HepG2 (cell line): ENCODE measurements around the gene ZNF700. TPM values are rescaled to one million over a fixed set of nuclear protein-coding genes. Genes with fewer than 3 reads are reported as not detected.

ENCODE experiments used
- FOXM1 ChIP-seq: sonication (generic); formaldehyde crosslinking; IDR thresholded peaks from 2 replicates; pipeline ENCODE4 v1.5.0; 2020; ENCODE audit warnings: missing genetic modification reagents
- KAT2B ChIP-seq: fragments of 150-350 bp; IDR thresholded peaks from 2 replicates; pipeline ENCODE4 v1.6.1; 2014; ENCODE audit warnings: low read depth, low read length, borderline replicate concordance
- PLRG1 ChIP-seq: fragments of 450-650 bp; conservative IDR thresholded peaks from 2 replicates; pipeline ENCODE4 v1.6.1; 2016
- SRSF4 ChIP-seq: fragments of 200-400 bp; formaldehyde crosslinking; IDR thresholded peaks from one replicate; pipeline ENCODE4 v1.6.1; 2018; ENCODE audit warnings: mild to moderate bottlenecking, low read depth, low read length, moderate library complexity; ENCODE audit not compliant: poor library complexity, severe bottlenecking
- TRAFD1 ChIP-seq: sonication (generic); formaldehyde crosslinking; IDR thresholded peaks from 2 replicates; pipeline ENCODE4 v1.5.1; 2020; ENCODE audit warnings: missing genetic modification reagents, mild to moderate bottlenecking, borderline replicate concordance
- U2AF1 ChIP-seq: fragments of 200-400 bp; formaldehyde crosslinking; optimal IDR thresholded peaks from 2 replicates; pipeline ENCODE3; 2017; ENCODE audit warnings: mild to moderate bottlenecking, low read depth, low read length
- ZNF160 ChIP-seq: sonication (generic); formaldehyde crosslinking; IDR thresholded peaks from 2 replicates; pipeline ENCODE4 v1.8.0; 2022; ENCODE audit warnings: mild to moderate bottlenecking, inconsistent platforms, missing genetic modification reagents
- ZNF282 ChIP-seq: fragments of 450-650 bp; IDR thresholded peaks from 2 replicates; pipeline ENCODE4 v1.6.1; 2018; ENCODE audit not compliant: partially characterized antibody
- ZNF292 ChIP-seq: sonication (generic); formaldehyde crosslinking; IDR thresholded peaks from 2 replicates; pipeline ENCODE4 v1.8.1; 2022; ENCODE audit warnings: mild to moderate bottlenecking, low read depth, missing genetic modification reagents, borderline replicate concordance
- ZNF296 ChIP-seq: sonication (generic); formaldehyde crosslinking; conservative IDR thresholded peaks from 2 replicates; pipeline ENCODE4 v1.5.0; 2020; ENCODE audit warnings: mild to moderate bottlenecking, missing genetic modification reagents
- ZNF570 ChIP-seq: sonication (generic); formaldehyde crosslinking; IDR thresholded peaks from 2 replicates; pipeline ENCODE4 v1.4.0; 2020; ENCODE audit warnings: mild to moderate bottlenecking, missing genetic modification reagents, borderline replicate concordance
- polyA plus RNA-seq, 8 experiments: library from polyadenylated mRNA; depleted of rRNA in 3 of 8; stranded (reverse) in 7 of 8; unstranded in 1 of 8; fragments of >200 nt; fragmentation: Illumina TruSeq in 4 of 8; extraction: Trizol in 4 of 8; gene quantifications; 2 replicates each; pipeline versions ENCODE4 v1.2.1 to v1.2.3, GENCODE V29; 2011 to 2016; ENCODE audit warnings: low read depth in 4 of 8, missing spikeins in 1 of 8, mixed read lengths in 1 of 8; ENCODE audit not compliant: insufficient read depth in 1 of 8
- total RNA-seq, 5 experiments: library from RNA; depleted of rRNA; stranded (reverse); fragments of >200 nt; fragmentation: Illumina TruSeq; extraction: Trizol; gene quantifications; 2 replicates each; pipeline ENCODE4 v1.2.3, GENCODE V29; 2016; ENCODE audit warnings: low read depth in 1 of 5
- TF ChIP-seq, protein P1 (sequence below): sonication (generic); formaldehyde crosslinking; IDR thresholded peaks from 2 replicates; pipeline ENCODE4 v1.4.0; 2020; ENCODE audit warnings: missing genetic modification reagents, mild to moderate bottlenecking, borderline replicate concordance
- TF ChIP-seq, protein P2 (sequence below): sonication (generic); formaldehyde crosslinking; IDR thresholded peaks from 2 replicates; pipeline ENCODE4 v1.5.0; 2020; ENCODE audit warnings: mild to moderate bottlenecking, missing genetic modification reagents
- TF ChIP-seq, protein P3 (sequence below): sonication (generic); formaldehyde crosslinking; IDR thresholded peaks from 2 replicates; pipeline ENCODE4 v1.4.0; 2020; ENCODE audit warnings: missing genetic modification reagents

Gene ZNF700
- total and polyA plus RNA-seq, 2 of the 13 experiments (the other 11 are each of a cell fraction or from before 2014, with no cell fraction given): 6.0 to 12.8 TPM

DNA sequence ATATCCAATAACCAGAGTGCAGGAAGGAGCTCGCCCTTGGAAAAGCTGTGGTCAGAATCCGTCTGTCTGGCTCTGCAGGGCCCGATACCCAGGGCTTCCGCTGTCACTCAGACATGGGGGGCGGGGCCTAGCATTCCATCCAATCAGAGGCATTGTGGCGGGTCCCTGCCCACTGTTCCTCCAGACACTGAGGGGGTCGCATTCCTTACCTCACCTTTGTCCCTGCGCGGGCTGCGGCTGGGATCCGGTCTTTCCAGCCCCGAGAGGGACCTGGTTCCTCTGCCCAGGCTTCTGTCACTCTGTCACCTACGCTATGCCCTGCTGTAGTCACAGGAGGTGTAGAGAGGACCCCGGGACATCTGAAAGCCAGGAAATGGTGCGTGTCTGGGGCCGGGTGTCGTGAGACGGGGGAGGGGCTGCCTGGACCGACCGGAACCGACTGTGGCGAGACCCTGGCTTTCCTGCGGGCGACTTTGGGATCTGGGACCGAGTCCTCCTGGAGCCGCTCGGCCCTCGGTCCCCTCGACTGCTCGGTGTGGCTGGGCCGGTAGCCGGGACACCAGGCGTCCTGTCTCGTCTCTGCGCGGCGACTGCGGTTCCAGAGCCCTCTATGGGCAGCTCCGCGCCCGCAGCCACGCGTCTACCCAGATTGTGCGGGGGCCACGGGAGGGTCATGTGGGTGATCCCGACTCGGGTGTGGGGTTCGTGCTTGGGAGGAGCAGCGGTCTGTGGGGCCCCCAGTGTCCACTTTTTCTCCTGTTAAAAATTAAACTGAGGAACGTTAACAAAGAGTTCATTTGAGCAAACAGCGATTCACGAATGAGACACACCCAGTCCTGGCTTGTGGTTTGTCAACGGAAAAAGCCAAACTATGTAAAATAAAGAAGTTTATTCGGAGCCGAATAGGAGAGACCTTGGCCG, 37.0 kb upstream of the ZNF700 start, which contains the start of gene ZNF69 (continued):
- TF ChIP-seq ZNF292 (CRISPR knock-in tag) (peak; percentile 84; the same call in 1 of the 2 replicates), FOXM1 (CRISPR knock-in tag) (no peak), KAT2B (no peak), ZNF296 (CRISPR knock-in tag) (no peak), ZNF160 (CRISPR knock-in tag) (no peak), U2AF1 (peak; percentile 45), ZNF282 (no peak), SRSF4 (no peak), PLRG1 (no peak), ZNF570 (no peak), TRAFD1 (CRISPR knock-in tag) (peak; percentile 88)
- TF ChIP-seq, protein P1, sequence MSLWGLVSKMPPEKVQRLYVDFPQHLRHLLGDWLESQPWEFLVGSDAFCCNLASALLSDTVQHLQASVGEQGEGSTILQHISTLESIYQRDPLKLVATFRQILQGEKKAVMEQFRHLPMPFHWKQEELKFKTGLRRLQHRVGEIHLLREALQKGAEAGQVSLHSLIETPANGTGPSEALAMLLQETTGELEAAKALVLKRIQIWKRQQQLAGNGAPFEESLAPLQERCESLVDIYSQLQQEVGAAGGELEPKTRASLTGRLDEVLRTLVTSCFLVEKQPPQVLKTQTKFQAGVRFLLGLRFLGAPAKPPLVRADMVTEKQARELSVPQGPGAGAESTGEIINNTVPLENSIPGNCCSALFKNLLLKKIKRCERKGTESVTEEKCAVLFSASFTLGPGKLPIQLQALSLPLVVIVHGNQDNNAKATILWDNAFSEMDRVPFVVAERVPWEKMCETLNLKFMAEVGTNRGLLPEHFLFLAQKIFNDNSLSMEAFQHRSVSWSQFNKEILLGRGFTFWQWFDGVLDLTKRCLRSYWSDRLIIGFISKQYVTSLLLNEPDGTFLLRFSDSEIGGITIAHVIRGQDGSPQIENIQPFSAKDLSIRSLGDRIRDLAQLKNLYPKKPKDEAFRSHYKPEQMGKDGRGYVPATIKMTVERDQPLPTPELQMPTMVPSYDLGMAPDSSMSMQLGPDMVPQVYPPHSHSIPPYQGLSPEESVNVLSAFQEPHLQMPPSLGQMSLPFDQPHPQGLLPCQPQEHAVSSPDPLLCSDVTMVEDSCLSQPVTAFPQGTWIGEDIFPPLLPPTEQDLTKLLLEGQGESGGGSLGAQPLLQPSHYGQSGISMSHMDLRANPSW: peak; percentile 93; the same call in 1 of the 2 replicates
- TF ChIP-seq, protein P2, sequence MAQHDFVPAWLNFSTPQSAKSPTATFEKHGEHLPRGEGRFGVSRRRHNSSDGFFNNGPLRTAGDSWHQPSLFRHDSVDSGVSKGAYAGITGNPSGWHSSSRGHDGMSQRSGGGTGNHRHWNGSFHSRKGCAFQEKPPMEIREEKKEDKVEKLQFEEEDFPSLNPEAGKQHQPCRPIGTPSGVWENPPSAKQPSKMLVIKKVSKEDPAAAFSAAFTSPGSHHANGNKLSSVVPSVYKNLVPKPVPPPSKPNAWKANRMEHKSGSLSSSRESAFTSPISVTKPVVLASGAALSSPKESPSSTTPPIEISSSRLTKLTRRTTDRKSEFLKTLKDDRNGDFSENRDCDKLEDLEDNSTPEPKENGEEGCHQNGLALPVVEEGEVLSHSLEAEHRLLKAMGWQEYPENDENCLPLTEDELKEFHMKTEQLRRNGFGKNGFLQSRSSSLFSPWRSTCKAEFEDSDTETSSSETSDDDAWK (CRISPR knock-in tag): no peak
- TF ChIP-seq, protein P3, sequence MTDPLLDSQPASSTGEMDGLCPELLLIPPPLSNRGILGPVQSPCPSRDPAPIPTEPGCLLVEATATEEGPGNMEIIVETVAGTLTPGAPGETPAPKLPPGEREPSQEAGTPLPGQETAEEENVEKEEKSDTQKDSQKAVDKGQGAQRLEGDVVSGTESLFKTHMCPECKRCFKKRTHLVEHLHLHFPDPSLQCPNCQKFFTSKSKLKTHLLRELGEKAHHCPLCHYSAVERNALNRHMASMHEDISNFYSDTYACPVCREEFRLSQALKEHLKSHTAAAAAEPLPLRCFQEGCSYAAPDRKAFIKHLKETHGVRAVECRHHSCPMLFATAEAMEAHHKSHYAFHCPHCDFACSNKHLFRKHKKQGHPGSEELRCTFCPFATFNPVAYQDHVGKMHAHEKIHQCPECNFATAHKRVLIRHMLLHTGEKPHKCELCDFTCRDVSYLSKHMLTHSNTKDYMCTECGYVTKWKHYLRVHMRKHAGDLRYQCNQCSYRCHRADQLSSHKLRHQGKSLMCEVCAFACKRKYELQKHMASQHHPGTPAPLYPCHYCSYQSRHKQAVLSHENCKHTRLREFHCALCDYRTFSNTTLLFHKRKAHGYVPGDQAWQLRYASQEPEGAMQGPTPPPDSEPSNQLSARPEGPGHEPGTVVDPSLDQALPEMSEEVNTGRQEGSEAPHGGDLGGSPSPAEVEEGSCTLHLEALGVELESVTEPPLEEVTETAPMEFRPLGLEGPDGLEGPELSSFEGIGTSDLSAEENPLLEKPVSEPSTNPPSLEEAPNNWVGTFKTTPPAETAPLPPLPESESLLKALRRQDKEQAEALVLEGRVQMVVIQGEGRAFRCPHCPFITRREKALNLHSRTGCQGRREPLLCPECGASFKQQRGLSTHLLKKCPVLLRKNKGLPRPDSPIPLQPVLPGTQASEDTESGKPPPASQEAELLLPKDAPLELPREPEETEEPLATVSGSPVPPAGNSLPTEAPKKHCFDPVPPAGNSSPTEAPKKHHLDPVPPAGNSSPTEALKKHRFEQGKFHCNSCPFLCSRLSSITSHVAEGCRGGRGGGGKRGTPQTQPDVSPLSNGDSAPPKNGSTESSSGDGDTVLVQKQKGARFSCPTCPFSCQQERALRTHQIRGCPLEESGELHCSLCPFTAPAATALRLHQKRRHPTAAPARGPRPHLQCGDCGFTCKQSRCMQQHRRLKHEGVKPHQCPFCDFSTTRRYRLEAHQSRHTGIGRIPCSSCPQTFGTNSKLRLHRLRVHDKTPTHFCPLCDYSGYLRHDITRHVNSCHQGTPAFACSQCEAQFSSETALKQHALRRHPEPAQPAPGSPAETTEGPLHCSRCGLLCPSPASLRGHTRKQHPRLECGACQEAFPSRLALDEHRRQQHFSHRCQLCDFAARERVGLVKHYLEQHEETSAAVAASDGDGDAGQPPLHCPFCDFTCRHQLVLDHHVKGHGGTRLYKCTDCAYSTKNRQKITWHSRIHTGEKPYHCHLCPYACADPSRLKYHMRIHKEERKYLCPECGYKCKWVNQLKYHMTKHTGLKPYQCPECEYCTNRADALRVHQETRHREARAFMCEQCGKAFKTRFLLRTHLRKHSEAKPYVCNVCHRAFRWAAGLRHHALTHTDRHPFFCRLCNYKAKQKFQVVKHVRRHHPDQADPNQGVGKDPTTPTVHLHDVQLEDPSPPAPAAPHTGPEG (CRISPR knock-in tag): peak; percentile 65; the same call in 1 of the 2 replicates
